HG03378 (cell line): Measurements from ENCODE around the gene BABAM2.
"Not testable (repeated sequence)": the region's sequence is repeated elsewhere in the genome, so short reads cannot be mapped to it uniquely, and the experiment has no call there.

ENCODE experiments used
- ATAC-seq: cut with Tn5 transposase; IDR thresholded peaks from one replicate; pipeline ENCODE4 v1.9.1; 2021; ENCODE audit warnings: mild to moderate bottlenecking, moderate library complexity; ENCODE audit not compliant: unreplicated experiment

BABAM2 gene

DNA sequence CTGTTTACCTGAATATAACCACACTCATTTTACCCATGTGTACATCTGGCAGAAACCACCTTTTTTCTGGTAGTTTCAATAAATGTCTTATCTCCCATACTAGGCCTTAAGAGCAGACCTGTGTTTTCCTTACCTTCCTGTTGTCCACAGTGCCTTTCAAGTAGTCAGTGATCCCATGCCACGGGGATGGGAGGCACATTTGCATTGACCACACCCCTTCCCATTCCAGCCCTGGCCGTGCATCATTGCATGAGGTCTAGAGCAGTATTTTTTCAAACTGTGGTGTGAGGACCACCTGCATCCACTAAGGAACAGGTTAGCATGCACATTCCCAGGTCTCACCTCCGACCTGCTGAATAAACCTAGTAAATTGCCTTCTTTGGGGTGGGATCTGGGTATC lies 337.0 kb downstream of the BABAM2 start:
- ATAC-seq, result no peak

GRCh38 chr2:28228434-28228995 lies 338.0 kb downstream of the BABAM2 start:
- ATAC-seq, result no peak

DNA sequence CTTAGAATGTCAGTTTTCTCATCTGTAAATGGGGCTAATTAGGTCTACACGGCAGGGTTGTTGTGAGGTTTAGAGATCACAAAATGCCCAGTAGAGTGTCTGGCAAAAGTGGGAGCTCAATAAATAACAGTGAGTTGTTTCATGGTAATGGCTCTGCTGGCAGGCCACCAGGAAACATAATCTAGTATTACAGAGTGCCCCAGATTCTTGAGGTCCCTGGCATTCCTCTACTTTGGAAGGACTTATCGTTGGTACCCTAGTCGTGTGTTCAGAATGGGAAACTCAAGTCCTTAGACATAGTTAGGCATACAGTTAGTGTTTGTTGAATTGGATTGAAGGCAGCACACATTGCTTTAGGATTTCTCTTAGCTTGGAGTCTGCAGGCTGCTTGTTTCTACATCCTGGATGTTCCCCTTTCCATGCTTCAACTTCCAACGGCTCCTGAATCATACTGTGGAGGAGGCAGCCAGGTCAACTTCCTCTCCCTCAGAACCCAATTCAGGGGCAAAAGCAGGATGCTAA lies 340.6 kb downstream of the BABAM2 start:
- ATAC-seq, result no peak

- ATAC-seq, result no peak
Observed at GRCh38 chr2:28232295-28232694, 341.8 kb downstream of the BABAM2 start.

DNA sequence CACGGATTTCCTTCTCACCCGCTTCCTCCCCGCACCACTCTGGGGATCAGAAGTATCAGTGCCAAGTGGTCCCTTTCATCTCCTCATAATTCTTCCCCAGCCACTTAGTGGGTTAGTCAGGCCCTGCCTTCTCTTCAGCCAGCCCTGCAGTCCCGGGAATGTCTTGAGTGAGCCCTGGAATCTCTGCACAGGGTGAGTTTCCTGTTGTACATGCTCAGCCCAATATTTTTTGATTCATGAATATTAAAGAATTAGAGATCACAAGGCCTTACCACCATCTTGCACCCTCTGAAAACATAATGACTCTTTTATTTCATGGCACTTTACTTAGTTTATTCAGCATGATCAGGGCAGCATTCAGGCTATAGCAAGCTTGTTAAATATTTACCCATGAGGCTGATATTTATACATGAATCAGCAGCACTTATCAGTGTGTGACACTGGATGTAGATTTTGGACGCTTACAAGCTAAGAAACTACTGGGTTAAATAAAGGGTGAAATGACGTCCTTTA lies 342.7 kb downstream of the BABAM2 start:
- no peak for ATAC-seq

DNA sequence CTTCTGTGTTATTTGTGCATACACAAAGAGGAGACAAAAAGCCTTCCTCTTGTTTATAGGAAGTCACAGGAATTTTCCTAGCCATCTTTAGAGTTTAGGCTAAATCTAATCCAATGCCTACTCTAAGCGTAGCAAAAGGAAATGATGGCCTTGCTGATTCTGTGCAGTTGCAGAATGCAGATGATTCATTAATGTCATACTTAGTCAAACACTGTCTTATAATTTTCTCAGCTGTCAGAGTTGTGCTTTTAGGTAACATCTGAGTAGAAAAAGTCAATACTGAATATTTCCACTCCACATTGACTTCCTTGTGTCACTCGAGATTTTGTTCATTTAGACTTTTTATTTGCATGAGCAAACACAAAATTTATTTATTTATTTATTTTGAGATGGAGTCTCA lies 344.3 kb downstream of the BABAM2 start:
- ATAC-seq, result no peak

DNA sequence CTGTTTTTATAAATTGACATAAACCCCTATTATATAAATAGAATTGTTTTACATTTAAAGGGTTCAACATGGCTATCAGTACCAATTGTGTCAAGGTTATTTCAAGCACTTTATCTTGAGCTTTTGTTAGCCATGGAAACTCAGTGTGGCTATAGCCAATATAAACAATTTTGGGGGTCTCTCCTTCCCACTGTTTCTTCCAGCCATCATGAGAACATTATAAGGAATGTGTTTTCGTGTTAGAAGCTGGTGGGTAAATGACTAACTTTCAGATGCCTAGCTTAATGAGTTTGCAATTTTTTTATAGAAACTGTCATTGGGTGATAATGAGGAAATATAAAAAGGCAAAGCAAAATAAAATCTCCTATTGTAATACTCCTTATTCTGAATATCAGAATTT lies 348.7 kb downstream of the BABAM2 start:
- no peak for ATAC-seq

- no peak for ATAC-seq
Observed at GRCh38 chr2:28240937-28241336, 350.4 kb downstream of the BABAM2 start.

DNA sequence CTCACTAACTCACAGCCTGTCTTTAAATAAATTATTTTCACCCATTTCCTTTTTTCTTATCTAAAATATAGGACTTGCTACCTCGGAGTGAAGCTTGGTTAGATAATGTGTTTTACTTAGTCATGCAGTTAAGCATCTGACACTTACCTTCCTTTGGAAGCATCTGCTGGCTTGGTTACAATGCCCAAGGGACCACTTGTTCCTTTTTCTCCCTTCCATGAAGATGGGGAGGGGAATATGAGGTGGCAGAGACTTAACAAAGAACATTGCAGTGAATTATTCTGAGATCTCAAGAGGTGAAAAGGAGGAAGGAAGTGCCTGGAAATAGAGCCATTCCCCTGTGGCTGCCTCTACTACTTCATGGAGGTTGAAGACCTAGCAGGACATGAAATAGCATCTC lies 356.8 kb downstream of the BABAM2 start:
- ATAC-seq, result no peak

GRCh38 chr2:28247734-28248133 lies 357.2 kb downstream of the BABAM2 start:
- no peak for ATAC-seq

DNA sequence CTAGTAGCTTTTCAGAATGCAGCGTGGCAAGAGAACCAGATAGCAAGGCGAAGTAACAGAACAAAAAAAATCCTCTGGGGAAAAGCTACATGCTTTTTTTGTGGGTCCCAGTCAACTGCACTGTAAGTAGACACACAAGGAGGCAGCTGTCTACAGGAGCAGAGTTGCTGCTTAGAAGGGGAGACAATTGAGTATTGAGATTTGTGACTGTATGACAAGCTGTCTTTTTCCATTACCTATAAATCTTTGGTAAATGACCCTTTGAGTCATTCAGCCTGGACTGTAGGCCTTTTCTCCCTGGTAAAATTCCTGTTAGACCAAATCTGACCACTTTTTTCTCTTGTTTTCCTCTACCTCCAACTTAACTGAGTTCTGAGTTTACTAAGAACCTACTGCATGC lies 358.0 kb downstream of the BABAM2 start:
- ATAC-seq, result no peak

GRCh38 chr2:28250006-28250405 lies 359.5 kb downstream of the BABAM2 start:
- no peak for ATAC-seq

GRCh38 chr2:28251337-28251736 lies 360.8 kb downstream of the BABAM2 start:
- ATAC-seq, result no peak

DNA sequence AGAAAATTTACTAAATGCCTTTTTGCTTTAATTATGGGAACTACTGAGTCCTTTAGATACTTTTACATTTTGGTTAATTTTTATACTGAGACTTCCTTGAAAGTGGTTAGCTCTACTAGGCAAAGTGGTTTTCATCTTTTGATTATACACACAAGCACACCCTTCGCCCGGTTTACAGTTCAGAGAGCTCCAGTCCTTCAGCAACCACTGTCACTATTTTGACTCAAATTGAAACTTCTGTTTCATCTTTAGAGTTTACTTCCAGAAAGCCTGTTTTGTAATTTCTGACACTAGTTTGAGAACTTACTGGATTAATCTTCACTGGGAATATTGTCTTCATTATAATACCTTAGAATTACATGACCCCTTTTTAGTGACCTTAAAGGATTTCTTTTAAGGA lies 361.8 kb downstream of the BABAM2 start:
- peak; percentile 82 for ATAC-seq

- no peak for ATAC-seq
Observed at GRCh38 chr2:28253543-28253942, 363.0 kb downstream of the BABAM2 start.

GRCh38 chr2:28255231-28255630 lies 364.7 kb downstream of the BABAM2 start:
- ATAC-seq, result not testable (repeated sequence)

DNA sequence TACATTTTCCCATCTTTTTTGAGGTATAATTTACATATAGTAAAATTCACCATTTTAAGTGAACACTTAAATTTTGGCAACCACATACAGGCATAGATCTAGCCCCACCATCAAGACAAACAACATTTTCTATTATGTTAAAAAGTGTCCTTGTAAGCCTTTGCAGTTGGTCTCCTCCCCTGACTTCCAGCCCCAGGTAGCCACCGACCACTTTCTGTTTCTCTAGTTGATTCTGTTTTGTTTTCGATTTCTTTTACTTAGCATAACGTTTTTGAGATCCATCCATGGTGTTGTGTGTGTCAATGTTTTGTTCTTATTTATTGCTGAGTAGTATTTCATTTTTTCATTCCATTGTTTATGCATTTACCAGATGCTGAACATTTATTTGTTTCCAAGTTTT lies 366.7 kb downstream of the BABAM2 start:
- ATAC-seq, result no peak

DNA sequence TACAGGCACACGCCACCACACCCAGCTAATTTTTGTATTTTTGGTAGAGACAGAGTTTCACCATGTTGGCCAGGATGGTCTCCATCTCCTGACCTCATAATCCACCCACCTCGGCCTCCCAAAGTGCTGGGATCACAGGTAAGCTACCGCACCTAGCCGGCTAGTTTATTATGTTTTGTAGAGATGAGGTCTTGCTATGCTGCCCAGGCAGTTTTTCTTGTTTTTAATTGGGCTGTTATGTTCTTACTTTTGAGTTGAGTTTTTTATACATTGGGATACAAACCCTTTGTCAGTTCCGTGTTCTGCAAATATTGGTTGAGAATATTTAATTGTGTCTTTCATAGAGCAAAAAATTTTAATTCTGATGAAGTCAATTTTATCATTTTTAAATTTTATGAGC lies 368.7 kb downstream of the BABAM2 start:
- ATAC-seq, result not testable (repeated sequence)

DNA sequence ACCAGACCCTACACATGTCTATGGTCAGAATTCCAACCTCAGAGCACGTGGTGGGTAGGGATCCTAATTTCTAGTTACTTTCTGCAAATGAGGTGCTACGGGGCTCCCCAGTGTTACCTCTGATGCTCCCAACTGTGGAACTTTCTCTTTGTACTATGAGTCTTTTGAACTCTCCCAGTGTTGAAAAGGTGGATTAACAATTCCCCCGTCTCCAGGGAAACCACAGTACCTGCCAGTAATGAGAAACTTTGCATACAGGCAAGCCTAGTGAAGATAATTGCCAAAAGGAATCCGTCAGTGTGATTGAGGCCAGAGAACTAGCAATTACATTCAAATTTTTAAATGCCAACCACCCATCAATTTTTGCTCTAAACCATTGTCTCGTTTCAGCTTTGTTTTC lies 373.2 kb downstream of the BABAM2 start:
- no peak for ATAC-seq

DNA sequence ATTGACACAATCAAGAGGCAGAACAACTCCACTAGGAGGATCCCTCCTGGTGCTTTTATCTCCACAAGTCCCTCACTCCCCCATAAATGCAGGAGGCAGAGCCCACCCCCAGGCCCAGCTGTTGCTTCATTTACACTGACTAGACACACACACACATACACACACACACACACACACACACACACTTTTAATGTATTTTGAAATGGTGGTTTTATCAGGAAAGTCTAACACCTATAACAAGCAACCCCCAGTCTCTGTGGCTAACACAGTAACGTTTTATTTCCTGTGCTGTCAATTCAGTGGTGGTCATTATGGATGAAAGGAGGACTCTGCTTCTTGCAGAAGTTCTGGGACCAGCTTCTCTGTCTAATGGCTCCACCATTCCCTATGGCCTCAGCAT lies 376.8 kb downstream of the BABAM2 start:
- ATAC-seq, result no peak

DNA sequence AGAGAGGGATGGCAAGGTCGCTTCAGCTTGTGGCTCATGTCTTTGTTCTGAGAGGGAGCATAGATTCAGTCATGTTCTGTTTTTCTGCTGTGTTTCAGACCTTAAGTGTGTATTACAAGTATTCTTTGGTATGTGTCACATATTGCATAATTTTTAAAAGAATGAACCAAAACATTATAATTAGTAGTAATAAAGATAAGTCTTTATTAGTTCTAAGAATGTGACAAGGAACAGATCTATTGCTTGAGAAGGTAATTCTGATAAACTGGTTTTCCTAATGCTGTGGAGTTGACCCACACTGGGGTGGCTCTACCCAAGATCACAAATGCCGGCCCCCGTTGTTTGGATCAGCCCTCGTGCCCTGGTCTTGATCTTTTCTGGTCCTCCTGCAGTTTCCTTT lies 377.9 kb downstream of the BABAM2 start:
- ATAC-seq, result no peak

- ATAC-seq, result no peak
Observed at GRCh38 chr2:28269019-28269784, 378.7 kb downstream of the BABAM2 start.
